Natural killer cell (primary cell): ENCODE results near the gene PRKCQ. TPM values are rescaled to one million over a fixed set of nuclear protein-coding genes. Genes with fewer than 3 reads are reported as not detected.

Experiments
- ATAC-seq, 3 donors: fragments of 150-1000 bp in 2 of 3; fragments of 200-7000 bp in 1 of 3; cut with Tn5 transposase; 1 replicate in 1 of 3; 2 replicates in 2 of 3; pipeline ENCODE4 v1.10.0; 2021; ENCODE audit warnings: mild to moderate bottlenecking in 2 of 3, moderate library complexity in 2 of 3
- DNase-seq, 2 donors: peaks; one replicate each; pipeline versions ENCODE4 v3.0.0 to v3.0.0-alpha.2; 2013 to 2021; ENCODE audit warnings: mixed read lengths in 1 of 2
- H3K27ac ChIP-seq: one replicate; pipeline ENCODE4 v1.5.1; 2013; ENCODE audit warnings: mild to moderate bottlenecking, low read length
- H3K27me3 ChIP-seq: one replicate; pipeline ENCODE4 v1.6.1; 2013; ENCODE audit warnings: low read length; ENCODE audit not compliant: control insufficient read depth, insufficient read depth
- H3K36me3 ChIP-seq: one replicate; pipeline ENCODE4 v1.6.1; 2013; ENCODE audit warnings: low read length; ENCODE audit not compliant: control insufficient read depth, insufficient read depth
- H3K4me1 ChIP-seq: one replicate; pipeline ENCODE4 v1.6.1; 2013; ENCODE audit warnings: low read length; ENCODE audit not compliant: control insufficient read depth, insufficient read depth
- H3K4me3 ChIP-seq: one replicate; pipeline ENCODE4 v1.5.1; 2013; ENCODE audit warnings: low read length
- H3K9me3 ChIP-seq: one replicate; pipeline ENCODE4 v1.6.1; 2013; ENCODE audit warnings: low read length; ENCODE audit not compliant: control insufficient read depth, insufficient read depth
- H3K27ac Mint-ChIP-seq, 2 donors: one replicate each; pipeline ENCODE4 v1.8.0; 2022; ENCODE audit warnings: mild to moderate bottlenecking in 2 of 2, mixed read lengths in 2 of 2, moderate library complexity in 1 of 2
- H3K27me3 Mint-ChIP-seq, 2 donors: one replicate each; pipeline ENCODE4 v1.8.0; 2022; ENCODE audit warnings: low read depth in 2 of 2, mixed read lengths in 2 of 2
- H3K36me3 Mint-ChIP-seq: one replicate; pipeline ENCODE4 v1.8.0; 2022; ENCODE audit warnings: mixed read lengths
- H3K4me1 Mint-ChIP-seq, 2 donors: one replicate each; pipeline ENCODE4 v1.8.0; 2022; ENCODE audit warnings: mixed read lengths in 2 of 2
- H3K4me3 Mint-ChIP-seq: one replicate; pipeline ENCODE4 v1.8.0; 2022; ENCODE audit warnings: mild to moderate bottlenecking, moderate library complexity, mixed read lengths
- H3K9me3 Mint-ChIP-seq, 2 donors: one replicate each; pipeline ENCODE4 v1.8.0; 2022; ENCODE audit warnings: mixed read lengths in 2 of 2
- WGBS: methylation state at CpG from one replicate; pipeline ENCODE4 v1.1.7; 2013; ENCODE audit warnings: missing lambda C conversion rate; ENCODE audit not compliant: insufficient coverage; 5-methylcytosine and 5-hydroxymethylcytosine counted together
- intact Hi-C: fragments of 100-400 bp; cut with micrococcal nuclease; formaldehyde crosslinking; loops from one replicate; pipeline ENCODE4 v1.14.2; 2022
- total RNA-seq, 4 donors: library from RNA; stranded (reverse); fragments of 120-200 nt in 1 of 4; gene quantifications; one replicate each; pipeline versions ENCODE4 v1.2.3 to v1.2.4, GENCODE V29; 2013 to 2022
- TF ChIP-seq, protein P1 (sequence below): fragments of 200-600 bp; IDR thresholded peaks from one replicate; pipeline ENCODE4 v1.8.0; 2022; ENCODE audit warnings: antibody characterized with exemption

The PRKCQ gene
- total RNA-seq, 3 donors from 2014 or later (not counting 1 experiment from before 2014, with no cell fraction given) = 46.5 to 69.5 (median 61.3) TPM

DNA sequence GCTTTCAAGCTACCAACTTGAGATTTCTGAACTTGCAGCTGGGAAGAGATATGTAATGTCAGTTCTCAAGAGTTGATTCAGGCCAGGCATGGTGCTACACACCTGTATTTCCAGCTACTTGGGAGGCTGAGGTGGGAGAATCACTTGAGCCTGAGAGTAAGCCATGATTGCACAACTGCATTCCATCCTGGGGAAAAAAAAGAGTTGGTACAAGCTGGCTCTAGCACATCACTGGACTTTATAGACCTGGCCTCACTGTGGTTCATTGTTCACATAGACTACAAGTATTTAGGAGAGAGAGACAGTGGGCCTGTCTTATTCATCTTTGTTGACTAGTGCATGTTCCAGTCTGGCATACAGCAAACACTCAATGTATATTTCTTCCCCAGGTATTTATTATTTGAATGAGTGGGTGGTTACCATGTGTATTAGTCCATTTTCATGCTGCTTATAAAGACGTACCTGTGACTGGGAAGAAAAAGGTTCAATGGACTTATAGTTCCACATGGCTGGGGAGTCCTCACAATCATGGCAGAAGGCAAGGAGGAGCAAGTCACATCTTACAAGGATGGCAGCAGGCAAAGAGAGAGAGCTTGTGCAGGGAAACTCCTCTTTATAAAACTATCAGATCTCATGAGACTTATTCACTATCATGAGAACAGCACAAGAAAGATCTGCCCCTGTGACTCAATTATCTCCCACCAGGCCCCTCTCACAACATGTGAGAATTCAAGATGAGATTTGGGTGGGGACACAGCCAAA lies 200.9 kb downstream of the PRKCQ start:
- no peak overlapping the region for H3K27ac Mint-ChIP-seq
- H3K4me3 Mint-ChIP-seq = no peak overlapping the region

More for the DNA sequence above, 200.9 kb downstream of the PRKCQ start:
- ATAC-seq (no peak), DNase-seq (no peak)
- Mint-ChIP-seq H3K4me1 (peaks cover 0 to 14% of the 10 kb centered on the region in 2 donors), H3K9me3 (peaks cover 3 to 6% of the 10 kb centered on the region in 2 donors), H3K36me3 (peaks cover 21% of the 10 kb centered on the region), H3K27me3 (peaks cover 0 to 15% of the 10 kb centered on the region in 2 donors)
- H3K27ac ChIP-seq = no peak overlapping the region
- no peaks in the 10 kb centered on the region for H3K36me3 ChIP-seq
- H3K4me1 ChIP-seq = peaks cover 3% of the 10 kb centered on the region
- no peaks in the 10 kb centered on the region for H3K27me3 ChIP-seq
- H3K9me3 ChIP-seq = peaks cover 8% of the 10 kb centered on the region
- intact Hi-C loops = loop anchor here (10.0 kb wide), 1 partner anchor 64 kb away; no protein-coding TSS in a partner anchor
- WGBS = 85% methylated on average over 1 of the region's 1 CpG
- H3K4me3 ChIP-seq = no peak overlapping the region
- TF ChIP-seq, protein P1, sequence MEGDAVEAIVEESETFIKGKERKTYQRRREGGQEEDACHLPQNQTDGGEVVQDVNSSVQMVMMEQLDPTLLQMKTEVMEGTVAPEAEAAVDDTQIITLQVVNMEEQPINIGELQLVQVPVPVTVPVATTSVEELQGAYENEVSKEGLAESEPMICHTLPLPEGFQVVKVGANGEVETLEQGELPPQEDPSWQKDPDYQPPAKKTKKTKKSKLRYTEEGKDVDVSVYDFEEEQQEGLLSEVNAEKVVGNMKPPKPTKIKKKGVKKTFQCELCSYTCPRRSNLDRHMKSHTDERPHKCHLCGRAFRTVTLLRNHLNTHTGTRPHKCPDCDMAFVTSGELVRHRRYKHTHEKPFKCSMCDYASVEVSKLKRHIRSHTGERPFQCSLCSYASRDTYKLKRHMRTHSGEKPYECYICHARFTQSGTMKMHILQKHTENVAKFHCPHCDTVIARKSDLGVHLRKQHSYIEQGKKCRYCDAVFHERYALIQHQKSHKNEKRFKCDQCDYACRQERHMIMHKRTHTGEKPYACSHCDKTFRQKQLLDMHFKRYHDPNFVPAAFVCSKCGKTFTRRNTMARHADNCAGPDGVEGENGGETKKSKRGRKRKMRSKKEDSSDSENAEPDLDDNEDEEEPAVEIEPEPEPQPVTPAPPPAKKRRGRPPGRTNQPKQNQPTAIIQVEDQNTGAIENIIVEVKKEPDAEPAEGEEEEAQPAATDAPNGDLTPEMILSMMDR = no peak
